GM19372 (cell line): ENCODE data around the gene PDE1C.

Source experiments
- ATAC-seq: cut with Tn5 transposase; IDR thresholded peaks from one replicate; pipeline ENCODE4 v1.9.1; 2021; ENCODE audit warnings: mild to moderate bottlenecking, low read depth, moderate library complexity; ENCODE audit not compliant: unreplicated experiment

The PDE1C gene

DNA sequence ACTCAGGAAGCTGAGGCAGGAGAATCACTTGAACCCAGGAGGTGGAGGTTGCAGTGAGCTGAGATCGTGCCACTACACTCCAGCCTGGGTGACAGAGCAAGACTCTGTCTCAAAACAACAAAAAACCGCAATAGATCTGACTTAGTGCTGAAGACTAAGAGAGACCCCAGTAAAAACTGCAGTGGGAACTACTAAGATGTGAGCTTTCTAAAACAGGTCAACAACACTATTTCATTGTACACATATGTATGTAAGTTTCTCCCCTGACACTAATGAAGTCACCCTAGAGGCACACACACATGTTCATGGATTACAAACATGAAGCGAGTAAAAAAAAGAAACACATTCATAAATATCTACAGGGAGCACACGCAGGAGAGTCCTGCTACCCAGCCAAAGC is 68.3 kb downstream of the PDE1C start:
- ATAC-seq = no peak

GRCh38 chr7:31997423-31997822 is 72.8 kb downstream of the PDE1C start:
- no peak for ATAC-seq

- no peak for ATAC-seq
These were observed 75.1 kb downstream of the PDE1C start for GRCh38 chr7:31995134-31995533.

DNA sequence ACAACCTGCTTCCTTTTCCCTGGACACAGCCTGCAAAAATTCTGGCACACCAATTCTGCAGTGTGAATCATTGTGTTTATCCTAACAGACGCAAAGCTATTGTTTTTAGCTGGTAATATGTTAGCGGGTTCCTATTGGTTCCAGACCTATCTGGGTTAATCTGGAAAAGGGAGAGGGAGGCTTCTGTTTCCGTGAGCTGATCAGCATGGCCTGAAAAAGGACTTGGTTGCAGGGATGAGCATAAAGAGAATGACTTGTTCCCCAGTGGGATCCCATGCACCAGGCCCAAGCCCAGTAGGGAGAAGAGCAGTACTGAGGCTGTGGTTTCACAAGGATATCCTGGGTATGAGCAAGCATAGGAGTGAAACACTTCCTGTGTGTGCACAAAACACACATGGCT is 78.4 kb downstream of the PDE1C start:
- ATAC-seq = no peak

- no peak for ATAC-seq
These were observed 78.8 kb downstream of the PDE1C start for GRCh38 chr7:31991406-31991805.

- no peak for ATAC-seq
These were observed 83.2 kb downstream of the PDE1C start for GRCh38 chr7:31986878-31987518.

- ATAC-seq = no peak
These were observed 87.2 kb downstream of the PDE1C start for GRCh38 chr7:31982962-31983361.

DNA sequence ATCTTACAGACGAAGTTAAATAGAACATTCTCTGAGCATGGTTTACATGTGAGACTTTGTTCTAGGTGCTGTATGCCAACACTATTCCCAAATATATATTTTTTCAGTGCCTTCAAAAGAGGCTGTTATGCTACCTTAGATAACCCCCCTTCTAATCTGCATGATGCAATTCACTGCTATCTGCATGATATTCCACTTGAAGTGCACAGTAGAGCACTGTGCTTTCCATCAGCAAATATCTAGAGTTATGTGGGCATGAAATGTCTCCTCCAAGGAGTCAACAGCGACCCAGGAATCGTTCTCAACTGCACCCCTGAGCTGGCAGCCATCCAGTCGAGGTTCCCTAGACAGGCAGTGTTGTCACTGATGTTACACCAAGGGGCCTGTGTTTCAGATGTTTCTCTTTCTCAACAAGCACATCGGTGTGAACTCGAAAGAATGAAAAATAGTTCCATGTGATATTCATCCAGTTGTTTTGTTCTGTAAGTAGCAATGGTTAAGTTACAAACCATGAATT is 88.3 kb downstream of the PDE1C start:
- ATAC-seq = no peak

DNA sequence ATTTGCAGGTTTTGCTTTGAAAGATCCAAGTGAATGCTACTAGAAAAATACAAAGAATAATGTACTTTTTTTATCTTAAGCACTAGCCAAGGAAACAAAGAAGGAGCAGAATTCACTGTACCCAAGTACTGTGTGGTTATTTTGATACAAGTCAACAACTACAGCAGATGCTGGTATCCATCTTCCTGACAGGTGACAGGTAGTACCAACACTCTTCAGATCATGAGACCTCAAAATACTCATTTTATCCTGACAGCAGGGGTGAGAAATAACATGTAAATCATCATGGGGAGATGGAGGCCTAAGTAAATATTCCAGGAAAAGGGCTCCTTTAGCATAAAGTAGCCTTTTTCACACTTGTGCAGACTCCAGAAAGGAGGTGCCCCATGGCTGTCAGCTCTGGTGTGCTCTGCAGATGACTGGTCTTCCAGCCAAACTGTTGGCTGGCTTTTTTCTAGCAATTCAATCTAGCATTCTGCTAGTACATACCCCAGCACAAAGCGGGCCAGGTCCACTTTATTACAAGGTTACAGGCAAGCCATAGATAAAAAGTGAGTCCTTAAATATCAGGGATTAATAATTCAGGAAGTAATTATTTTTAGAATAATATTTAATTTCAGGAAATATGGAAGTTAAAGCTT is 90.4 kb downstream of the PDE1C start:
- no peak for ATAC-seq

- ATAC-seq = no peak
These were observed 94.7 kb downstream of the PDE1C start for GRCh38 chr7:31975546-31975945.

DNA sequence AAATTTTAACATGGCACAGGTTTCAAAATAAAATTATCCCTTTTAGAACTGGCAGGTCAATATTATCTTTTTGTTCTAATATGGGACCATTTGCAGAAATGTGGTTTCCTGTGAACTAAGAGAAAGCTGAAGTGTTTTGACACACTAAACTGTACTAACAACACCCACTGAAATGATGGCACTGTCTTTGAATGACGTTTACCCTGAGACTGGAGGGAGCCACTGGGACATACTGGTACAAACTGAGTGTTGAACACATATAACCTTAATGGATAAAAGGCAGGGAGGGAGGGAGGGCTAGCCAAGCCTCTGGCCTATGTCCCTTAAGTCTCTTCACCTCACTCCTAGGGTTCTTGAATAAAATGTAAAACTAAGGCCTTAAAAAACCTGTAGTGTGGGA is 95.9 kb downstream of the PDE1C start:
- no peak for ATAC-seq

DNA sequence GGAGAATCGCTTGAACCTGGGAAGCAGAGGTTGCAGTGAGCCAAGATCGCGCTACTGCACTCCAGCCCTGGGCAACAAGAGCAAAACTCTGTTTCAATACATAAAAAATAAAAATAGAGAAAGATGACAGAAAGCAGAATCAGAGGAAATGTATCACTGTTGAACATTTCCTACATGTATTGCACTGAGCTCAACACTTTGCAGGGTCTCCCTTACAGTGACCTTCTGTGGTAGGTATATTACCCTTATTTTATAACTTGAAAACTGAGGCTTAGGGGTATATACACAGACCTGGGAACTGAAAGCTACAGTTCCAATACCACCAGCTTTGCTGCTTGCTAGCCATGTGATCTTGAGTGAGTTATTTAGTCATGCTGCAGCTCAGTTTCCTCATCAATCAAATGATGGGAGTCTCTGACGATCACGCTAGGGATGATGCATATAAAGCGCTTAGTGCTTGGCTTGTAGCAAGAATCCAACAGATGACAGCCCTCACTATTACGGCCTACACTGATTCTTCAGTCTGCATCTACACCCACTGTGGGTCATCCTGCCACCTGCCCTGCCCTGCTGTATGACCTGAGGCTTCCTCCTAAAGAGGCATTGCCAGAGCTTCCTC is 99.0 kb downstream of the PDE1C start:
- no peak for ATAC-seq

GRCh38 chr7:31970501-31970900 is 99.7 kb downstream of the PDE1C start:
- no peak for ATAC-seq

GRCh38 chr7:31963569-31964175 is 106.5 kb downstream of the PDE1C start:
- no peak for ATAC-seq

GRCh38 chr7:31962246-31962645 is 108.0 kb downstream of the PDE1C start:
- no peak for ATAC-seq

- ATAC-seq = no peak
These were observed 112.0 kb downstream of the PDE1C start for GRCh38 chr7:31958226-31958625.

DNA sequence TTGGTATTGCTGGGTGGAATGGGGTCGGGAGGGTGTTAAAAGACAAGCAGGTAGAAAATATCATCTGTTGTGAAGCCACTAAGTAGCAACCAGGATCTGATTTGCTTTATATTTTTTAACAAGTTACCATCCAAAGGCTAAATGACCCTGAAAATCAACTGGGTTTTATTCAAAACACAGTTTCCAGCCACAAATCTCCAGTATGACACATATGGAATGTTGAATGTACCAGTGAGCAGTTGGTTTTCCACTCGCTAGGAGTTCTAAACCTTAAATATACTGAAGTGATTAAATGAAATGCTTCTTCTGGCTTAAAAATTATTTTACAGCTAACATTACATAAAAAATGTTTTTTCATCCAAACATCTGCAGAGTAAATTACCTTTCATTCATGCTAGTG is 112.5 kb downstream of the PDE1C start:
- ATAC-seq = no peak

GRCh38 chr7:31957090-31957720 is 113.0 kb downstream of the PDE1C start:
- ATAC-seq = no peak

DNA sequence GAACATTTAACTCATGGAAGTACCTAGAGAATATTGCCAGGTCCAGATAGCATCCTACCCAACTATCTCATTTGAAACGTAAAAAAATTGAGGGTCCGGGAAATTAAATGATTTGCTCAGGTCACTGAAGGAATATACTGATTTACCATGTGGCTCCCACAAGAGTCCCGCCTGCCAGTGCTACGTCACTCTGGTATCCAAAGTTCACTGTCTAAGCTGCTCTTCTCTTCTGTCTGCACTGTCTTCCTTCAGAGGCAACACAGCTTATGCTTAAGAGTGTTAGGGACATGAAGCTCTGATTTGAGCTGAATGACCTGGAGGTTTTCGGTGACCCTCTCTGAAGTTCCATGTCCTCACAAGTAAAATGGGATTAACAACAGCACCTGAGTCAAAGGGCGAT is 114.6 kb downstream of the PDE1C start:
- no peak for ATAC-seq

- no peak for ATAC-seq
These were observed 115.2 kb downstream of the PDE1C start for GRCh38 chr7:31955021-31955420.

GRCh38 chr7:31954500-31954899 is 115.7 kb downstream of the PDE1C start:
- no peak for ATAC-seq
